SJSA1 (cell line): ENCODE measurements around the gene DNAJC27. TPM values are rescaled to one million over a fixed set of nuclear protein-coding genes. Genes with fewer than 3 reads are reported as not detected.
A peak's percentile ranks its signal among the peaks of the same experiment; 100 is the strongest.

Experiments used
- DNase-seq, 2 experiments: peaks; one replicate each; pipeline ENCODE4 v3.0.0-alpha.2; 2015 to 2020; ENCODE audit warnings: low spot score in 2 of 2, low read depth in 1 of 2
- H3K27ac ChIP-seq: fragments of 250-450 bp; sonication (Bioruptor Pico); 2 replicates; pipeline ENCODE4 v1.5.1; 2020; ENCODE audit warnings: mild to moderate bottlenecking, moderate library complexity
- H3K27me3 ChIP-seq: fragments of 250-450 bp; sonication (Bioruptor Pico); replicated peaks from 2 replicates; pipeline ENCODE4 v1.5.1; 2020; ENCODE audit warnings: mild to moderate bottlenecking, moderate library complexity
- H3K36me3 ChIP-seq: fragments of 250-450 bp; sonication (Bioruptor Pico); 2 replicates; pipeline ENCODE4 v1.5.1; 2020; ENCODE audit warnings: mild to moderate bottlenecking
- H3K4me1 ChIP-seq: fragments of 250-450 bp; sonication (Bioruptor Pico); replicated peaks from 2 replicates; pipeline ENCODE4 v1.6.1; 2021; ENCODE audit warnings: mild to moderate bottlenecking
- H3K4me3 ChIP-seq: fragments of 250-450 bp; sonication (Bioruptor Pico); 2 replicates; pipeline ENCODE4 v1.5.1; 2020; ENCODE audit warnings: mild to moderate bottlenecking
- H3K9me3 ChIP-seq: fragments of 250-450 bp; sonication (Bioruptor Pico); replicated peaks from 2 replicates; pipeline ENCODE4 v1.5.1; 2020; ENCODE audit warnings: mild to moderate bottlenecking
- total RNA-seq: library from RNA; depleted of rRNA; stranded (reverse); fragments of >200 nt; shearing (Covaris generic); gene quantifications from 2 replicates; pipeline ENCODE4 v1.2.3, GENCODE V29; 2014

Gene DNAJC27
- total RNA-seq, 1 experiment from 2014 or later = 4.4 TPM

DNA sequence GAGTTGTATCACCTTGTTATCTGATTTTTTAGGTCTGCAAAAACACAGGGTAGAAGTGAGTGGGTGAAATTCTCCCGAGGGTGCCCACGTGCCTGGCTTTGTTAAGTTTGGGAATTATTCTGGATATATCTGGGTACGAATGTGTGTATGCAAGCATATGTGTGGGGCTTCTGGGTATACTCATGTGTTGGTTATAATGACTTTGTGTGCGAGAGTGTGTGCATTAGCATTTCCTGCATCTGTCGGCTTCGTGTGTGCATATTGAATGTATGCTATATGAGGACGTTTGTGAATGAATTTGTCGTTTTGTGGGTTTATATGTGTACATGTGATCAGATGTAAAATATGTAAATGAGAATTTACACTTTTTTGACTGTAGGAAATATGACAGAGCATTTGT is 13.8 kb upstream of the DNAJC27 start:
- no peak overlapping the region for H3K27ac ChIP-seq
- H3K36me3 ChIP-seq = no peaks in the 10 kb centered on the region
- DNase-seq = no peak
- no peak overlapping the region for H3K4me3 ChIP-seq
- no peaks in the 10 kb centered on the region; the same call in 1 of the 2 replicates for H3K27me3 ChIP-seq
- H3K9me3 ChIP-seq = no peaks in the 10 kb centered on the region
- H3K4me1 ChIP-seq = no peaks in the 10 kb centered on the region

DNA sequence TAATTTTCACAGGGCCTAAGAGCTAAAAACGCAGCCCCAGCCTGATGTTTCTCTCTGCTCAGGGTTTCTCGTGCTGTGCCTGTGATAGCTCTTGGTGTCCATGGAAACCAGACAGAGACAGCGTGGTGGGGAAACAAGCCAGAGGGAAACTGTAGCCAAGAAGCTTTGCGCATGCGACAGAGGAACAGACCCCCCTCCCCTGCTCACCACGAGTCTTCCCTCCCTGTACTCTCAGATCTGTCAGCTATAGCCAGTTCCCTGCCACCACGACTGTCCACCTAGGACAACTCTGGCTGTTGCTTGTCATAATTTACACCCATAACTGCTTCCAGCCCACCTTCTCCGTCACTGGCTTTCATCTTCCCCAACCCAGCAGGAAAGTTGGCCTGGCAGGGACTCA is 13.2 kb upstream of the DNAJC27 start:
- Histone ChIP-seq H3K36me3 (no peaks in the 10 kb centered on the region), H3K4me1 (no peaks in the 10 kb centered on the region), H3K9me3 (no peaks in the 10 kb centered on the region), H3K4me3 (no peak overlapping the region), H3K27me3 (no peaks in the 10 kb centered on the region; the same call in 1 of the 2 replicates), H3K27ac (no peak overlapping the region)
- DNase-seq = no peak

DNA sequence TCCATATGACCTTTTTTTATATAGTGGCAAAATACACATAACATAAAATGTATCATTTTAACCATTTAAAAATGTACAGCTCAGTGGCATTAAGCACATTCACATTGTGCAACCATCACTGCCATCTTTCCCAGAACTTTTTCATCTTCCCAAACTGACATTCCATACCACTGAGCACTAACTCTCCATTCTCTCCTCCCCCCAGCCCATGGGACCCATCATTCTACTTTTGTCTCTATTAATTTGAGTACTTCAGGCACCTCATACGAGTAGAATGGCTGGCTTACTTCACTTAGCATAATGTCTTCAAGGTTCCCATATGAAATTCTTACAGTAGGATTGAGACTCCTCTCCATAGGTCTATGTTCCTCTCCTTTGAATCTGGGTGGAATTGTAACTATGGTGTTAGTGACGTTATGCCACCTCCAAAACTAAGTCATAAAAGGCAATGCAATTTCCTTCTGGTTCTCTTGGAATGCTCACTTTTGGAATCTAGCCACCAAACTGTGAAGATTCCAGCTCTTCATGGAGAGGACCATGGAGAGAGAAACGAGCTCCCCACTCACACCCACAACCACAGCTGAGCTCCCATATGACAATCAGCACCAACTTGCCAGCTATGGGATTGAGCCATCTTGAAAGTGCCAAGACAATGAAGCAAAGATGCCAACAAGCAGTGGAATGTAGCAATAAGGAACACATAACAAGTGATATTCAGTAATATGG is 9.8 kb upstream of the DNAJC27 start:
- Histone ChIP-seq H3K9me3 (no peaks in the 10 kb centered on the region), H3K27ac (no peak overlapping the region), H3K36me3 (no peaks in the 10 kb centered on the region), H3K27me3 (no peaks in the 10 kb centered on the region; the same call in 1 of the 2 replicates), H3K4me3 (no peak overlapping the region), H3K4me1 (no peaks in the 10 kb centered on the region)
- no peak for DNase-seq

DNA sequence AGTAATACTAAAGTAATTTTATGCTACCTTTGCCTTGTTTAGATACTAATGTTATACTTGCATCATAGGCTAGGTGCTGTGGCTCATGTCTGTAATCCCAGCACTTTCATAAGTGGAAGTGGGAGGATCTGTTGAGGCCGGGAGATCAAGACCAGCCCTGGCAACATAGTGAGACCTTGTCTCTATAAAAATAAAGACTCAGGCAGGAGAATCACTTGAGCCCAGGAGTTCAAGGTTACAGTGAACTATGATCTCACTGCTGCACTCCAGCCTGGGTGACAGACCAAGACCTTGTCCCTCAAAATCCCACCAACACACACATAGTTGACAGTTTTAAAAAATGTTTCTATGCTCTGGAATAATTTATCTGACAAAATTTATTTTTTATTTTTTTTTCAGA is 6.9 kb upstream of the DNAJC27 start:
- H3K4me1 ChIP-seq = no peaks in the 10 kb centered on the region
- H3K4me3 ChIP-seq = no peak overlapping the region
- no peaks in the 10 kb centered on the region for H3K9me3 ChIP-seq
- H3K27ac ChIP-seq = no peak overlapping the region
- H3K36me3 ChIP-seq = no peaks in the 10 kb centered on the region
- no peaks in the 10 kb centered on the region for H3K27me3 ChIP-seq
- DNase-seq = no peak

DNA sequence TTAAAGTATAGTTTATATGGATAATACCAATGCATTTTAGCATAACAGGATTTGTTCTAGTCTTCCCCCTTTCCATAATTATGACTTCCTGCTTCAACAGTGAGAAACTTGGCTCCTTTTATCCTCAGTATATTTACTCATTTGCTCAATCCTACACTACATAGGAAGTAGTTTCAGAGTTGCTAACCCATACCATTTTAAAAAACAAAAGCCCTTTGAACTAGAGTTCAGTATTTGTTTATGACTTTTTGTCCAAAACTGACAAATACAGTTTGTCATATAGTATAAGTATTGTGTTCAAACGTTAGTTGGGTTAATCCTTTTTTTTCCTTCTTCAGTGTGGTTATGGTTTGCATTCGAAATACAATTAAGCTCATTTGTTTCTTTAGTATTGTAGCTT is 5.9 kb upstream of the DNAJC27 start:
- Histone ChIP-seq H3K4me1 (no peaks in the 10 kb centered on the region), H3K27ac (no peak overlapping the region), H3K27me3 (no peaks in the 10 kb centered on the region), H3K4me3 (no peak overlapping the region), H3K36me3 (no peaks in the 10 kb centered on the region), H3K9me3 (no peaks in the 10 kb centered on the region)
- DNase-seq = no peak

DNA sequence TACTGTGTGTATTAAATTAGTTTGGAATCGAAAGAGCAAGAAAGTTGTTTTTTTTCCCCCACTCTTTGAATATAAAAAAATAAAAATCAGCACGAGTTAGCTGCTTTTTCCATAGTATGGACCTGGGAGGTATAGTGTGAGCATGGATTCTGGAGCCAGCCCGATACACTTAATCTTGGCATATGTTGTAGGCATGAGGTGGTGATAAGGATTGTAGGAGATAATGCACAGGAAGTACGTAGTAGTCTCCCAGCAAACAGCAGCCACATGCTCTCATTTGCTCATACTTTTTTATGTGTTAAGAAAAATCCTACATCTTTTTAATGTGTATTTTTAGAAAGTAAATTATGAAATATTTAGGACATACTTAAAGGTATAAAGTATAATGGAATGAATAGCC is 2.1 kb upstream of the DNAJC27 start:
- no peak for DNase-seq
- no peaks in the 10 kb centered on the region for H3K4me1 ChIP-seq
- no peak overlapping the region for H3K27ac ChIP-seq
- H3K36me3 ChIP-seq = 0 out of 2 replicates have a peak, but pooled peaks cover 3% of the 10 kb centered on the region
- no peaks in the 10 kb centered on the region for H3K9me3 ChIP-seq
- H3K4me3 ChIP-seq = no peak overlapping the region
- H3K27me3 ChIP-seq = no peaks in the 10 kb centered on the region

DNA sequence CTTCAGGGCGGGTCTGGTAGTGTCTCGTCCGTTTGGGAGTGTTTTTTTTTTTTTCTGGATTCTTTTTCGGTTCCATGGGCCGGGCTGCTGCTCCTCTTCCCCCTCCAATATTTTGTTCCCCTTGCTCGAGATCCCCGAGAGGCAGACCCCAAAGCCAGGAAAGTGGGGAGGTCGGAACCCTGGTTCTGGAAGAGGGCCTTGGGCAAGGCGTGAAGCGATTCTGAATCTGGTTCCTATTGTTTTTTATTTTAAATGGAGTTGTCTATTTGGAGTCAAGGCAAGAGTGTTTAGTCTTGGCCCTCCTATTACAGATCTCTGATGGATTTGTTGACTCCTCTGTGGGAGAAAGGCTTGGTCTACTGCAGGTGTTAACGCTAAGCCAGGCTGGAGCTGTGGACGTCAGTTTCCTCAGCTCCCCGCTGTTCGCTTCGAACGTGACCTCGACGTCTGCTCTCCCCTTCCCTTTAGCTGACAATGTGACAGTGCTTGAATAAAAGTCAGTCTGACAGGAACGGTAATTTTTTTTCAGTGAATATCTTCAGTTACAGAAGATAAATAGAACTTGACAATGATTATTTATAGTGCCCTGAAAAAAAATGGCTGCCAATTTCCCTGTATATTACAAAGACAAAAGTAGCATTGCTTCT is 683 bp upstream of the DNAJC27 start:
- H3K4me3 ChIP-seq = peak overlapping the region; percentile 72
- DNase-seq = peak in 1 of 2 experiments; percentile 58
- no peaks in the 10 kb centered on the region for H3K4me1 ChIP-seq
- H3K9me3 ChIP-seq = no peaks in the 10 kb centered on the region
- peak overlapping the region; percentile 89 for H3K27ac ChIP-seq
- no peaks in the 10 kb centered on the region for H3K27me3 ChIP-seq
- H3K36me3 ChIP-seq = 0 out of 2 replicates have a peak, but pooled peaks cover 3% of the 10 kb centered on the region

DNA sequence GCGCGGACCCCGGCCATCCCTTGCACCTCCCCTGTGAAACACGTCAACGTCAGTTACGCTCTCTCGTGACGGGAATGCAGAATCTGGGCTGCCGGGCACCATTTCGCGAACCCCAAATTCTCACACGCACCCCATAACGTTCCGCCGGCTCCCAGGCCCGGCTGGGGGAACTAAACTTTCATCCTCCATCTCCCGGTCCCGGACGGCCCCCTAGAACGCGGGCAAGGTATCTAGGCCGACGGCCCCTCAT is 544 bp downstream of the DNAJC27 start:
- H3K4me3 ChIP-seq = peak overlapping the region; percentile 72
- peak overlapping the region; percentile 89 for H3K27ac ChIP-seq
- DNase-seq = no peak
- H3K36me3 ChIP-seq = peaks cover 12% of the 10 kb centered on the region
- H3K9me3 ChIP-seq = no peaks in the 10 kb centered on the region
- no peaks in the 10 kb centered on the region for H3K4me1 ChIP-seq
- H3K27me3 ChIP-seq = no peaks in the 10 kb centered on the region

DNA sequence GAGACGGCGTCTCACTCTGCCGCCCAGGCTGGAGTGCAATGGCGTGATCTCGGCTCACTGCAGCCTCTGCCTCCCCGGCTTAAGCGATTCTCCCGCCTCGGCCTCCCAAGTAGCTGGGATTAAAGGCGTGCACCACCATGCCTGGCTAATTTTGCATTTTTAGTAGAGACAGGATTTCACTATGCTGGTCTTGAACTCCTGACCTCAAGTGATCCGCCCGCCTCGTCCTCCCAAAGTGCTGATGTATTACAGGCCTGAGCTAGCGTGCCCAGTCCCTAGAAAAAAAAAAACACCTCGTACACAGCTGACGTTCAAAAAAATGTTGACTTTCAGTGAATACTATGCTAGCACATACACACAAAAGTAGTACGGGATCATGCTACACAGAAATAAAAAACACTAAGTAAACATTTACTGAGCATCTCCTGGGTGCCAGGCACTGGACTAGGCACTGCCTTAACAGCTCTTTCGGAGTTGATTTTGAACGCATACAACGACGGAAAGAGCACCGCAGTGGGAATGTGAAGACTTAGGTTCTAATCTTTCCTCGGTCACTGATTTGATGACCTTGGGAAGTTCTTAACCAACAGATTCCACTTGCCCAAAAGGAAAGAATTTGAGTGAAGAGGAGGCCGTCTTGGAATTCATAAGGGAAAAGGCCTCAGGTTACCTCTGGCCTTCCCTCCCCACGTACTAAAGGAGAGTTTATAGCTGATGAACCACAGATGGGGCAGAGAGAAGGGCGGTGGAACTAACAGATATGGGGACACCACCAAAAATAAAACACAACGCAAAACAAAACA is 1.1 kb downstream of the DNAJC27 start:
- no peak for DNase-seq
- Histone ChIP-seq H3K27me3 (no peaks in the 10 kb centered on the region), H3K4me3 (peak overlapping the region; percentile 72), H3K27ac (peak overlapping the region; percentile 89), H3K4me1 (no peaks in the 10 kb centered on the region), H3K36me3 (peaks cover 17% of the 10 kb centered on the region), H3K9me3 (no peaks in the 10 kb centered on the region)

DNA sequence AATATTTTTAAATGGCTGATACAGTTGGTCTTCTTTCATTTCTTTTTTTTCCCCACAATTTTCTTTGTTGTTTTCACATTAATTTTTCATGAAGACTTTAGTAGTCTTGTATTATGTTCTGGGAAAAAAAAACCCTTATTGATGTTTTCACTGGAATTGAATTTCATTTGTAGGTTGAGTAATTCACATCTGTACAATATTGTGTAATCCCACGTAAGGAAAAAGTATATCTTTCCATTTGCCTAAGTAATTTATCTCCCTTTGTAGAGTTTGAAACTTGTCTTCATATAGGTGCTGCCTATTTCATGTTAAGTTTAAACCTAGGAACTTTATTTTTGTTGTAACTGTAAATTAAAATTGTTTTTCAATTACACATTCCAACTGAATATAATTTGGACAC is 2.0 kb downstream of the DNAJC27 start:
- Histone ChIP-seq H3K36me3 (peaks cover 21% of the 10 kb centered on the region), H3K4me1 (no peaks in the 10 kb centered on the region), H3K27me3 (no peaks in the 10 kb centered on the region), H3K9me3 (no peaks in the 10 kb centered on the region), H3K4me3 (no peak overlapping the region), H3K27ac (no peak overlapping the region)
- DNase-seq = no peak

DNA sequence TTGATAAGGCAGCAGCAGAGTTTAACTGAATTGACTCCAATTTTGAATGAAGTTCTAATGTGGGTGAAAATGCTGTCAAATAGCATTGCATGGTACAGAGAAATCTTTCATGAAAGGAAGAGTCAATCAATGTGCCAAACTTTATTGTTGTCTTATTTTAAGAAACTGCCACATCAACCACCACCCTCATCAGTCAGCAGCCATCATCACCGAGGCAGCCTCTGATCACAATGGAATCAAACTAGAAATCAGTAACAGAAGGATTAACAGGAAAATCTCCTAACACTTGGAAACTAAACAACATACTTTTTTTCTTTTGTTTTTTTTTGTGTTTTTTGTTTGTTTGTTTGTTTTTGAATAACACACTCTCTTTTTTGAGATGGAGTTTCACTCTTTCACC is 9.9 kb downstream of the DNAJC27 start:
- DNase-seq = no peak
- Histone ChIP-seq H3K9me3 (no peaks in the 10 kb centered on the region), H3K4me3 (no peak overlapping the region)

DNA sequence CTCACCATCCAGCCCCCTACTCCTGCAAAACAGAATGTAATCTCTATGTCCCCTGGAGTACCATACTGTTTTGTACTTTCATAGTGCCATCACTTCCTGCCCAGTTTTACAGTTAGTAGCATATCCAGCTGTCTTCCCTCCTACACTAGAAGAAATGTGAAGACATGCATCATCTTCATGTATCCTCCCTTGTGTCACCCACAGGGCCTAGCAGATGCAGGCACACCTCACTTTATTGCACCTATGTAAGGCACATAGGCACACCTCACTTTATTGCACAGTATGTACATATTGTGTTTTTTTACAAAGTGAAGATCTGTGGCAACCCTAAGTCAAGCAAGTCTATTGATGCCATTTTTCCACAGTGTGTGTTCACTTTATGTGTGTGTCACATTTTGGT is 12.0 kb downstream of the DNAJC27 start:
- no peaks in the 10 kb centered on the region for H3K9me3 ChIP-seq
- no peak for DNase-seq
- no peak overlapping the region for H3K4me3 ChIP-seq
- no peaks in the 10 kb centered on the region for H3K4me1 ChIP-seq
- no peaks in the 10 kb centered on the region for H3K27me3 ChIP-seq
- H3K27ac ChIP-seq = no peak overlapping the region
- peaks cover 69% of the 10 kb centered on the region for H3K36me3 ChIP-seq

More for the DNA sequence above, 9.9 kb downstream of the DNAJC27 start:
- Histone ChIP-seq H3K27ac (no peak overlapping the region), H3K4me1 (no peaks in the 10 kb centered on the region), H3K36me3 (peaks cover 64% of the 10 kb centered on the region), H3K27me3 (no peaks in the 10 kb centered on the region)

DNA sequence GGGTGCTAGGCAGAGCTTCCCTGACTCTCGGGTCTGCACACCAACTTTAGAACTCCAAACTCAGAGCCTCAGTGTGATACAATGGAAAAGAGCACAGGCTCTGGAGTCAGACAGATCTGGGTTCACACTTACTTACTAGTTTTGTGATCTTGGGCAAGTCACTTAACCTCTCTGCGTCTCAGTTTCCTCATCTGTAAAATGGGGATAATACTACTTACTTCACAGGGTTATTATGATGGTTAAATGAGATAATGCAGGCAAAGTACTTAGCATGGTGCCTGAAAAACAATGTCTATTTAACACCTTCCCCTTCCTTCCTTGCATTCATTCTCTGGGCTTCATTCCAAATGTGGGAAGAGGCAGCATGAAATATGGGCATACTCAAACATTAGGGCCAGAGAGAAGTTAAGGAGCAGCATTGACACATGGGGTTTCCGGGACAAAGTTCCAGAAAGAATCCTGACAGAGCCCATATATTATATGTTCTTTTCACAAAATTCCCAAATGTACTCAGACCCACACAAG is 13.3 kb downstream of the DNAJC27 start:
- no peak overlapping the region for H3K27ac ChIP-seq
- no peaks in the 10 kb centered on the region for H3K9me3 ChIP-seq
- peaks cover 71% of the 10 kb centered on the region for H3K36me3 ChIP-seq
- H3K4me1 ChIP-seq = no peaks in the 10 kb centered on the region
- H3K4me3 ChIP-seq = no peak overlapping the region
- no peak for DNase-seq
- no peaks in the 10 kb centered on the region for H3K27me3 ChIP-seq

DNA sequence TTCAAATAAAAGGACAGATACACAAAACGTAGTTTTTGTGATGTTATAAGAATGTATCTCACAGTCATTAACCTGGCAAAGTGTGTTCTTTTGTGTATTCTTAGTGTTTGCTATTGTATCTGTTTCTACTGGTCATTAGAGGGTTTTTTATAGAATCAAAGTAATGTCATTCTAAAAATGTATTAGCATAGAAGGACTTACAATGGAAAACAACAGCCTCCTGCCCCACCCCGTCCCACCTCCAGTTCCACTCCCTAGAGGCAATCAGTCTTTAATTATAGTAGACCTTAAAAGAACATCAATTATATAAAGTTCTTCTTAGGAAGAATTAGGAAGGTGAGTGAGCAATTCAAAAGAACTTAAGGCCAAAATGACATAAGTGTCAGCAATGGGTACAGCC is 13.8 kb downstream of the DNAJC27 start:
- DNase-seq = no peak
- Histone ChIP-seq H3K27me3 (no peaks in the 10 kb centered on the region), H3K4me3 (no peak overlapping the region), H3K4me1 (no peaks in the 10 kb centered on the region), H3K9me3 (no peaks in the 10 kb centered on the region), H3K36me3 (peaks cover 66% of the 10 kb centered on the region), H3K27ac (no peak overlapping the region)
